ENCODE data around the gene TINCR. TPM values are rescaled to one million over a fixed set of nuclear protein-coding genes. Genes with fewer than 3 reads are reported as not detected.

TINCR gene
- total and polyA plus RNA-seq, 7 experiments from 2014 or later, result 0.70 to 1.9 (median 0.97) TPM; not detected in 2

GRCh38 chr19:5595129-5595528 lies 27.4 kb upstream of the TINCR start:
- H3K9me3 Mint-ChIP-seq, result no peaks in the 10 kb centered on the region
- no peak overlapping the region for H3K4me3 ChIP-seq (ENCODE audit: low read length)
- no peaks in the 10 kb centered on the region for H3K27me3 Mint-ChIP-seq
- POLR2A ChIA-PET, result no interaction called here
- H3K27ac Mint-ChIP-seq, result peak overlapping the region in 3 of 9 donors; percentile 31 to 82 (median 51)
- peak overlapping the region in 2 of 10 donors; percentile 13 to 59 for H3K4me3 Mint-ChIP-seq
- H3K27ac ChIP-seq (ENCODE audit: low read depth, low read length), result no peak overlapping the region
- H3K36me3 ChIP-seq (ENCODE audit: control insufficient read depth in 2 of 3, insufficient read depth in 3 of 3, low read length in 3 of 3), result peaks cover 37 to 98% (median 70%) of the 10 kb centered on the region in 3 experiments
- intact Hi-C loops (cut with micrococcal nuclease), result no loop called here
- CTCF ChIA-PET, result interaction anchor here (0.6 kb wide), 1 partner anchor 8 kb away, joined by 3 read pairs; no protein-coding TSS in a partner anchor
- H3K9me3 ChIP-seq (ENCODE audit: control insufficient read depth in 2 of 3, low read length in 3 of 3), result no peaks in the 10 kb centered on the region
- H3K4me1 Mint-ChIP-seq, result peaks cover 0 to 6% (median 4%) of the 10 kb centered on the region in 7 donors
- H3K4me1 ChIP-seq (ENCODE audit: control insufficient read depth in 2 of 2, insufficient read depth in 2 of 2, low read length in 2 of 2), result no peaks in the 10 kb centered on the region
- H3K36me3 Mint-ChIP-seq, result peaks cover 23 to 59% (median 26%) of the 10 kb centered on the region in 5 donors
- H3K27me3 ChIP-seq (ENCODE audit: control insufficient read depth in 2 of 2, insufficient read depth in 2 of 2, low read length in 2 of 2), result no peaks in the 10 kb centered on the region
- ATAC-seq (peak; percentile 39), DNase-seq (no peak)

- no peaks in the 10 kb centered on the region for H3K27me3 ChIP-seq (ENCODE audit: control insufficient read depth in 2 of 2, insufficient read depth in 2 of 2, low read length in 2 of 2)
- no peak overlapping the region for H3K27ac Mint-ChIP-seq
- intact Hi-C loops (cut with micrococcal nuclease), result no loop called here
- ChIA-PET CTCF (interaction anchor here (0.7 kb wide), 1 partner anchor 14 kb away, joined by 5 read pairs; no protein-coding TSS in a partner anchor), POLR2A (no interaction called here)
- H3K36me3 ChIP-seq (ENCODE audit: control insufficient read depth in 2 of 3, insufficient read depth in 3 of 3, low read length in 3 of 3), result peaks cover 37 to 98% (median 67%) of the 10 kb centered on the region in 3 experiments
- no peaks in the 10 kb centered on the region for H3K9me3 ChIP-seq (ENCODE audit: control insufficient read depth in 2 of 3, low read length in 3 of 3)
- peaks cover 21 to 56% (median 23%) of the 10 kb centered on the region in 5 donors for H3K36me3 Mint-ChIP-seq
- H3K4me3 Mint-ChIP-seq, result no peak overlapping the region
- DNase-seq (no peak), ATAC-seq (no peak)
- no peak overlapping the region for H3K4me3 ChIP-seq (ENCODE audit: low read length)
- H3K9me3 Mint-ChIP-seq, result no peaks in the 10 kb centered on the region
- H3K27ac ChIP-seq (ENCODE audit: low read depth, low read length), result no peak overlapping the region
- H3K27me3 Mint-ChIP-seq, result no peaks in the 10 kb centered on the region
- H3K4me1 Mint-ChIP-seq, result peaks cover 0 to 6% (median 4%) of the 10 kb centered on the region in 7 donors
- H3K4me1 ChIP-seq (ENCODE audit: control insufficient read depth in 2 of 2, insufficient read depth in 2 of 2, low read length in 2 of 2), result no peaks in the 10 kb centered on the region
These were observed 26.8 kb upstream of the TINCR start for GRCh38 chr19:5594521-5594950.

DNA sequence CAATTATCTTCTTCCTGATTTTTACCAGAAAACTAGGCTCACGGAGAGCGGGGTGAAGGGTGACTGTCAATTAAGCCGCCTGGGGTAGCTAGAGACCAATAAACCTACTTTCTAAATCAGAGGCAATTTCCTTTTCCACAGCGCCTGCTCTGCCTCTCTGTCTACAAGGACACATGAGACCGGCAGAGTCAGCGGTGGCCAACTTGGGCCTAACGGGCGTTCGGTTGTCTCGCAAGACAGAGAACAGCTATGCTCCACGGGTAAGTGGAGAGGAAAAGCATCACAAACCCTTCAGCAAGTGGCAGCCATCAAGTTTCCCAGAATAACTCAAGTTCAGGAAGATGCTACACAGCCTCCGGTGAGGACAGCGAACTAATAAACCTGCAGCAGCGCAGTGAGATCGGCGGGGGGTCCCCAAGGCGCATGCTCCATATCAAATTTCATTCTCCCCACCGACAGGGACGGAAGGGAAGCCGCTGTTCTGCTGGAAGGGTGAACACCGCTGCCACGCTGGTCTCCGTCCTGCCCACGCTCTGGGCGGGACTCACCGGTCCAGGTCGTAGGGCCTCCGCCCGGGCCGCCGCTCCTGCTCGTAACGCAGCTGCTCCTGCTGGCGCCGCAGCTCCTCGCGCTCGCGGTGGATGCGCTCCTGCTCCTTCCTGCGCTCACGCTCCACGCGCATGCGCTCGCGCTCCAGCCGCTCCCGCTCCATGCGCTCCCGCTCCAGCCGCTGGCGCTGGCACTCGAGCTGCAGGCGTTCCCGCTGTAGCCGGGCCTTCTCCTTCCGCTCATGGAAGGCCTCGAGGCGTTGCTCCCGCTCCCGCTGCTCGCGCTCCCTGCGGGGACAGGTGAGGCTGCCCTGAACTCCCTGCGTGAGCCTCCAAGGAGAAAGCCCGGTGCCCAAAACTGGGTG lies 25.8 kb upstream of the TINCR start:
- no peak for ATAC-seq
- Mint-ChIP-seq H3K36me3 (peaks cover 14 to 56% (median 19%) of the 10 kb centered on the region in 5 donors), H3K4me1 (peaks cover 0 to 6% (median 4%) of the 10 kb centered on the region in 7 donors), H3K27me3 (no peaks in the 10 kb centered on the region), H3K9me3 (no peaks in the 10 kb centered on the region), H3K4me3 (no peak overlapping the region), H3K27ac (no peak overlapping the region)
- Histone ChIP-seq H3K4me3 (ENCODE audit: low read length) (no peak overlapping the region), H3K36me3 (ENCODE audit: control insufficient read depth in 2 of 3, insufficient read depth in 3 of 3, low read length in 3 of 3) (peaks cover 30 to 98% (median 58%) of the 10 kb centered on the region in 3 experiments), H3K4me1 (ENCODE audit: control insufficient read depth in 2 of 2, insufficient read depth in 2 of 2, low read length in 2 of 2) (no peaks in the 10 kb centered on the region), H3K27ac (ENCODE audit: low read depth, low read length) (no peak overlapping the region), H3K27me3 (ENCODE audit: control insufficient read depth in 2 of 2, insufficient read depth in 2 of 2, low read length in 2 of 2) (no peaks in the 10 kb centered on the region), H3K9me3 (ENCODE audit: control insufficient read depth in 2 of 3, low read length in 3 of 3) (no peaks in the 10 kb centered on the region)
- intact Hi-C loops (cut with micrococcal nuclease), result no loop called here
- CTCF ChIA-PET, result interaction anchor here (0.7 kb wide), 1 partner anchor 13 kb away, joined by 5 read pairs; no protein-coding TSS in a partner anchor
- POLR2A ChIA-PET, result interaction anchor here (0.5 kb wide), 1 partner anchor 1363 kb away, joined by 4 read pairs; no protein-coding TSS in a partner anchor
- no peak for DNase-seq

GRCh38 chr19:5592531-5593342 lies 25.0 kb upstream of the TINCR start:
- no peak overlapping the region for H3K27ac ChIP-seq (ENCODE audit: low read depth, low read length)
- intact Hi-C loops (cut with micrococcal nuclease), result no loop called here
- Mint-ChIP-seq H3K9me3 (no peaks in the 10 kb centered on the region), H3K27ac (no peak overlapping the region), H3K4me1 (peaks cover 0 to 9% (median 5%) of the 10 kb centered on the region in 7 donors), H3K36me3 (peaks cover 18 to 64% (median 19%) of the 10 kb centered on the region in 5 donors), H3K4me3 (no peak overlapping the region), H3K27me3 (no peaks in the 10 kb centered on the region)
- ATAC-seq, result no peak
- H3K36me3 ChIP-seq (ENCODE audit: control insufficient read depth in 2 of 3, insufficient read depth in 3 of 3, low read length in 3 of 3), result peaks cover 21 to 98% (median 49%) of the 10 kb centered on the region in 3 experiments
- ChIA-PET CTCF (no interaction called here), POLR2A (no interaction called here)
- no peaks in the 10 kb centered on the region for H3K4me1 ChIP-seq (ENCODE audit: control insufficient read depth in 2 of 2, insufficient read depth in 2 of 2, low read length in 2 of 2)
- no peak for DNase-seq
- no peak overlapping the region for H3K4me3 ChIP-seq (ENCODE audit: low read length)
- no peaks in the 10 kb centered on the region for H3K9me3 ChIP-seq (ENCODE audit: control insufficient read depth in 2 of 3, low read length in 3 of 3)
- no peaks in the 10 kb centered on the region for H3K27me3 ChIP-seq (ENCODE audit: control insufficient read depth in 2 of 2, insufficient read depth in 2 of 2, low read length in 2 of 2)

DNA sequence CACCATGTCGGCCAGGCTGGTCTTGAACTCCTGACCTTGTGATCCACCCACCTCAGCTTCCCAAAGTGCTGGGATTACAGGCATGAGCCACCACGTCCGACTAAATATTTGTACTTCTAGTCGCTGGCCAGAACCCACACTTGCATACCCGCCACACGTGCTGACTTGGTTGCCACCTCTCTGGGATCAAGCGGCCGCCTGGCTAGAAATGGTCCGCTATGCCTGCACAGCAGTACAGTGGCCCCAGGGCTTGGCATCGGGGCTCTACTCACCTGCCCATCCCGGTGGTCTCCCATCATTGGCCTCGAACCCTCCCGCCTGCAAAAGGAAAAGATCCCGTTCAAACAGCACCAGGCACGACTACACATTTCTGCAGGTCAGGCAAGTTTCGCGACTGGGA lies 23.7 kb upstream of the TINCR start:
- H3K9me3 ChIP-seq (ENCODE audit: control insufficient read depth in 2 of 3, low read length in 3 of 3), result no peaks in the 10 kb centered on the region
- Mint-ChIP-seq H3K4me3 (no peak overlapping the region), H3K27ac (no peak overlapping the region), H3K36me3 (peaks cover 14 to 66% (median 18%) of the 10 kb centered on the region in 5 donors), H3K9me3 (no peaks in the 10 kb centered on the region), H3K4me1 (peaks cover 6 to 17% (median 10%) of the 10 kb centered on the region in 7 donors), H3K27me3 (no peaks in the 10 kb centered on the region)
- ChIA-PET CTCF (no interaction called here), POLR2A (no interaction called here)
- peaks cover 19 to 97% (median 37%) of the 10 kb centered on the region in 3 experiments for H3K36me3 ChIP-seq (ENCODE audit: control insufficient read depth in 2 of 3, insufficient read depth in 3 of 3, low read length in 3 of 3)
- no peaks in the 10 kb centered on the region for H3K27me3 ChIP-seq (ENCODE audit: control insufficient read depth in 2 of 2, insufficient read depth in 2 of 2, low read length in 2 of 2)
- DNase-seq (no peak), ATAC-seq (no peak)
- no peak overlapping the region for H3K4me3 ChIP-seq (ENCODE audit: low read length)
- H3K27ac ChIP-seq (ENCODE audit: low read depth, low read length), result no peak overlapping the region
- no peaks in the 10 kb centered on the region for H3K4me1 ChIP-seq (ENCODE audit: control insufficient read depth in 2 of 2, insufficient read depth in 2 of 2, low read length in 2 of 2)
- intact Hi-C loops (cut with micrococcal nuclease), result no loop called here

DNA sequence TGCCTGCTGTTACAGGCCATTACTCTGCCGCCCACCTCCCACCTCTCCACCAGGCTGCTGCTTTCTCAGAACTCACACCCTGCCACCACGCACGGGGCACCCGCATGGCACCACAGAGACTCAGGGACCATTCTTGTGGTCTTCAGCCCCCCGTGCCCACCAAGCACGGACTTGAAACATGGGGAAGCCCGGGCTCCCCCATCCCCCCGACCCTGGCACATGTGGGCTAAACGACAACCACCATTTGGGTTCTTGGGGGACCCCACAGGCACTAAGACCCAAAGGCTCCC lies 23.1 kb upstream of the TINCR start:
- DNase-seq, result no peak
- H3K27ac ChIP-seq (ENCODE audit: low read depth, low read length), result no peak overlapping the region
- H3K27me3 ChIP-seq (ENCODE audit: control insufficient read depth in 2 of 2, insufficient read depth in 2 of 2, low read length in 2 of 2), result no peaks in the 10 kb centered on the region
- Mint-ChIP-seq H3K4me3 (no peak overlapping the region), H3K36me3 (peaks cover 14 to 64% (median 17%) of the 10 kb centered on the region in 5 donors), H3K9me3 (no peaks in the 10 kb centered on the region), H3K4me1 (peaks cover 8 to 22% (median 12%) of the 10 kb centered on the region in 7 donors), H3K27me3 (no peaks in the 10 kb centered on the region), H3K27ac (no peak overlapping the region)
- H3K4me3 ChIP-seq (ENCODE audit: low read length), result no peak overlapping the region
- H3K9me3 ChIP-seq (ENCODE audit: control insufficient read depth in 2 of 3, low read length in 3 of 3), result no peaks in the 10 kb centered on the region
- peaks cover 0 to 7% of the 10 kb centered on the region in 2 donors for H3K4me1 ChIP-seq (ENCODE audit: control insufficient read depth in 2 of 2, insufficient read depth in 2 of 2, low read length in 2 of 2)
- ChIA-PET CTCF (no interaction called here), POLR2A (no interaction called here)
- intact Hi-C loops (cut with micrococcal nuclease), result no loop called here
- H3K36me3 ChIP-seq (ENCODE audit: control insufficient read depth in 2 of 3, insufficient read depth in 3 of 3, low read length in 3 of 3), result peaks cover 19 to 93% (median 37%) of the 10 kb centered on the region in 3 experiments
- ATAC-seq, result no peak
